HCT116 (cell line): ENCODE results near the gene FAR2.

Source experiments
- CTCF ChIP-seq, 3 experiments: fragments of 200-600 bp in 1 of 3; sonication (generic) in 1 of 3; IDR thresholded peaks in 2 of 3; conservative IDR thresholded peaks in 1 of 3; 2 replicates each; pipeline ENCODE4 v1.5.1; 2012 to 2017; ENCODE audit warnings: low read depth in 2 of 3, low read length in 2 of 3, antibody characterized with exemption in 1 of 3, borderline replicate concordance in 1 of 3, control low read depth in 1 of 3, mild to moderate bottlenecking in 1 of 3, mixed read lengths in 1 of 3, mixed run types in 1 of 3, moderate library complexity in 1 of 3; ENCODE audit not compliant: insufficient read depth in 1 of 3
- EZH2phosphoT487 ChIP-seq: fragments of 200-600 bp; IDR thresholded peaks from 2 replicates; pipeline ENCODE4 v1.6.1; 2018; ENCODE audit warnings: antibody characterized with exemption, borderline replicate concordance
- JUND ChIP-seq: IDR thresholded peaks from 2 replicates; pipeline ENCODE4 v1.6.1; 2012
- MAX ChIP-seq: IDR thresholded peaks from 2 replicates; pipeline ENCODE4 v1.6.1; 2012
- POLR2A ChIP-seq: IDR thresholded peaks from 2 replicates; pipeline ENCODE4 v1.7.0; 2011; ENCODE audit warnings: borderline replicate concordance; ENCODE audit not compliant: insufficient read depth, insufficient read length; ENCODE audit errors: extremely low read depth
- POLR2AphosphoS5 ChIP-seq: IDR thresholded peaks from 2 replicates; pipeline ENCODE4 v1.6.1; 2011; ENCODE audit warnings: mild to moderate bottlenecking, low read depth, low read length, moderate library complexity
- REST ChIP-seq: IDR thresholded peaks from 2 replicates; pipeline ENCODE4 v1.6.1; 2012; ENCODE audit warnings: low read depth
- SRF ChIP-seq: IDR thresholded peaks from 2 replicates; pipeline ENCODE4 v1.6.1; 2012; ENCODE audit warnings: low read depth
- YY1 ChIP-seq: IDR thresholded peaks from 2 replicates; pipeline ENCODE4 v1.6.1; 2011; ENCODE audit warnings: low read length, low read depth, moderate library complexity, mild to moderate bottlenecking; ENCODE audit not compliant: insufficient replicate concordance; ENCODE audit errors: extremely low read depth

GRCh38 chr12:29133181-29133580 lies 15.9 kb upstream of the FAR2 start:
- no peak for TF ChIP-seq POLR2A
- TF ChIP-seq CTCF (IDR thresholded peaks at IDR 0.05 in 2 of 3, conservative IDR thresholded peaks at IDR 0.05 in 1 of 3; ENCODE audit: borderline replicate concordance in 1 of 3, insufficient read depth in 1 of 3, low read depth in 2 of 3, low read length in 2 of 3), result no peak
- TF ChIP-seq POLR2AphosphoS5, result no peak
- no peak for TF ChIP-seq JUND
- no peak for TF ChIP-seq REST
- no peak for TF ChIP-seq YY1
- no peak for TF ChIP-seq SRF
- no peak for TF ChIP-seq MAX
- TF ChIP-seq EZH2phosphoT487, result no peak
